ENCODE results near the gene ACKR2. TPM values are rescaled to one million over a fixed set of nuclear protein-coding genes. Genes with fewer than 3 reads are reported as not detected.

Gene ACKR2
- polyA plus RNA-seq, 1 donor: 0.49 TPM

- no peak for DNase-seq
These were observed 21.4 kb downstream of the ACKR2 start for GRCh38 chr3:42830437-42831320.

GRCh38 chr3:42831321-42831713, 22.1 kb downstream of the ACKR2 start:
- DNase-seq: no peak

GRCh38 chr3:42836150-42837123, 27.2 kb downstream of the ACKR2 start:
- DNase-seq: no peak

GRCh38 chr3:42838571-42838970, 29.3 kb downstream of the ACKR2 start:
- DNase-seq: no peak

- DNase-seq: peak; percentile 64
These were observed 30.4 kb downstream of the ACKR2 start for GRCh38 chr3:42839616-42840015.

GRCh38 chr3:42841332-42841731, 32.1 kb downstream of the ACKR2 start:
- no peak for DNase-seq

GRCh38 chr3:42843713-42844411, 34.6 kb downstream of the ACKR2 start:
- no peak for DNase-seq

GRCh38 chr3:42844412-42844713, 35.1 kb downstream of the ACKR2 start:
- no peak for DNase-seq

- DNase-seq: no peak
These were observed 35.6 kb downstream of the ACKR2 start for GRCh38 chr3:42844815-42845214.

- DNase-seq: no peak
These were observed 37.7 kb downstream of the ACKR2 start for GRCh38 chr3:42846685-42847522.

GRCh38 chr3:42847731-42848130, 38.5 kb downstream of the ACKR2 start:
- DNase-seq: no peak

- DNase-seq: no peak
These were observed 39.8 kb downstream of the ACKR2 start for GRCh38 chr3:42849017-42849416.

GRCh38 chr3:42850263-42850662, 41.0 kb downstream of the ACKR2 start:
- no peak for DNase-seq

- DNase-seq: no peak
These were observed 42.1 kb downstream of the ACKR2 start for GRCh38 chr3:42851228-42851834.

GRCh38 chr3:42852441-42852840, 43.2 kb downstream of the ACKR2 start:
- no peak for DNase-seq

GRCh38 chr3:42853056-42853455, 43.8 kb downstream of the ACKR2 start:
- DNase-seq: no peak

- no peak for DNase-seq
These were observed 44.6 kb downstream of the ACKR2 start for GRCh38 chr3:42853739-42854302.

GRCh38 chr3:42855219-42855546, 45.9 kb downstream of the ACKR2 start:
- DNase-seq: no peak

GRCh38 chr3:42855547-42856380, 46.5 kb downstream of the ACKR2 start:
- DNase-seq: no peak

GRCh38 chr3:42856544-42856943, 47.3 kb downstream of the ACKR2 start:
- DNase-seq: no peak
